GM19455 (cell line): ENCODE data around the gene MYO6.

Experiments used
- ATAC-seq: cut with Tn5 transposase; IDR thresholded peaks from one replicate; pipeline ENCODE4 v1.9.1; 2021; ENCODE audit not compliant: unreplicated experiment

Gene MYO6

GRCh38 chr6:75819776-75820487, 70.9 kb downstream of the MYO6 start:
- no peak for ATAC-seq

- ATAC-seq = no peak
These were observed 75.1 kb downstream of the MYO6 start for GRCh38 chr6:75824160-75824559.

GRCh38 chr6:75827163-75827562, 78.1 kb downstream of the MYO6 start:
- no peak for ATAC-seq

GRCh38 chr6:75830959-75831885, 82.2 kb downstream of the MYO6 start:
- ATAC-seq = peak; percentile 76

DNA sequence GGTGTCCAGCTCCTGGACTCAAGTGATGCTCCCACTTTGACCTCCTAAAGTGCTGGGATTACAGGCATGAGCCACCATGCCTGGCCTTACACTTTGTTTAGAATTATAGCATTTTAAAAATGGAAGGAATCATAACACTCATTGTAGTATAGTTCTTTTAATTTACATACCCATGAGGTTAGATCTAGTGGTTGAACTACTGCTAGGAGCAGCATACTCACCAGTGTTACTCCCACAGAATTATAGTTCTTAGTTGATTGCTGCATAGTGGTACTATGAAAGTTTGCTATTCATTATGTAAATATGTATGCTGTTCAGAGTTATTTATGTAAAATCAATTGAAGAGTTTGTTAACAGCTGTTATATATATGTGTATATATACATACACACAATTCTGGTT, 85.4 kb downstream of the MYO6 start:
- ATAC-seq = no peak

GRCh38 chr6:75842191-75842590, 93.2 kb downstream of the MYO6 start:
- ATAC-seq = no peak

GRCh38 chr6:75842732-75843131, 93.7 kb downstream of the MYO6 start:
- no peak for ATAC-seq

DNA sequence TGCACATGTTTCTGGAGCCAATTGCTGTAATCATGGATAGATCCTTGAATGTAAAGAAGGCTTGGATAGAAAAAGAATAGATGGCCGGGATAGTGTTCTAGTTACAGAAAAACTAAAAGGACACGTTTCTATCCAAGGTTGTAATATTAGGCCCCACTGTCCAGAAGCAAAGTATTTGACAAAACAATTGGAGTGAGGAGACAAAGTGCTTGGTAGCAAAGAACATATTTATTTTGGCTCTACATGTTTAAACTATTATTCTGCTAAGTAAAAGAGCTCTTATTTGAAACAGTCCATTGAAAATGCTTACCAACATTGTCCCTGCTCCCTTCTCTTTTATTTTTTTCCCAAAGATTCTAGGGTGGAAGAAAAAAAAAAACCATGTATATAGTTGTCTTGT, 94.4 kb downstream of the MYO6 start:
- no peak for ATAC-seq

GRCh38 chr6:75848274-75848673, 99.2 kb downstream of the MYO6 start:
- no peak for ATAC-seq

- ATAC-seq = no peak
These were observed 100.4 kb downstream of the MYO6 start for GRCh38 chr6:75849329-75850025.

DNA sequence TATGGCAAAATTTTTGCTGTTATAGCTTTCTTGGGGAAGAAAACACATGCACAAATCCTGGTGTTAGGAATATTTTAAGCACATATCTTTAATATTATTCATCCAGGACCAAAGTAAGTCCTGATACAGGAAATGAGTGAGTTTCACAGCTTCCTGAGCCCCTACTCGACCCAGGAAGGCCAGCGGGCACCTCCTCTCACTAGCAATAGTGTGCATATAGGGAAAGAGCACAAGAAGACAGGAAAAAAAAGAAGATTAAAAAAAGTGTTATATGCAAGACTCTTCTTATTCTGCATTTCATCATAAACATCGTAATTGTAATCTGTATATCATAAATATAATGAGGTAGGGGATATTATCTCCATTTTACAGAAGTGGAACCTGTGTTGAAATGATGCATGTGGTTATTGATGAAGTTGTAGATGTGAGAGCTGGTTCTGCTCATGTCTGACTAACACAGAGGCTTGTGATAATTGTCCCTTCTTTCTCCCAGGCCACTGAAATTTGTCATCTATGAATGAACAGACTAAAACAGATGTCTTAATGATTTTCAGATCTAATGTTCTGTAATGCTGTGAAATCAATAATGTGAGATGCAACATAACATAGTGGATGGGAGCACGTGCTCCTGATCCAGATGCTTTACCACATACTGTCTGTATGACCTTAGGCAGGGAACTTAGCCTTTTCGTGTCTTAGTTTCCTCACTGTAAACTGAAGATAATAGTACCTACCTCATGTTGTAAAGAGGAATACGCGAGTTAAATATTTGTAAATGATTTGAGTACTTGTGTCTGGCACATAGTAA, 101.2 kb downstream of the MYO6 start:
- no peak for ATAC-seq

- ATAC-seq = no peak
These were observed 103.7 kb downstream of the MYO6 start for GRCh38 chr6:75852721-75853120.

GRCh38 chr6:75853806-75854205, 104.8 kb downstream of the MYO6 start:
- no peak for ATAC-seq

DNA sequence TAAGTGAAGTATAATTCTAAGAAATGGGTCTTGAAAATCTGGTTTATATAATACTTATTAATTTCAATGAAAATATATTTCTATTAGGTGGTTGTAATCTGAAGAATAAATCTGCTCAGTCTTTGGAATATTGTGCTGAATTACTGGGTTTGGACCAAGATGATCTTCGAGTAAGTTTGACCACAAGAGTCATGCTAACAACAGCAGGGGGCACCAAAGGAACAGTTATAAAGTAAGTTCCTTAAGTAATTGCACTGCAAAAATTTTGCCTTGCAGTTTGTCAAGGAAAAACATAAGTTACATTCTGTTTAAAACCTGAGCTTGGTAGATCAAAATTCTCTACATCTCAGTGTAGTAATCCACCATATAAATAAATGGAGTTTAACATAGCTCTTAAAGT, 106.0 kb downstream of the MYO6 start:
- ATAC-seq = no peak

- ATAC-seq = no peak
These were observed 107.9 kb downstream of the MYO6 start for GRCh38 chr6:75856902-75857301.

GRCh38 chr6:75863001-75863400, 114.0 kb downstream of the MYO6 start:
- no peak for ATAC-seq

- no peak for ATAC-seq
These were observed 114.7 kb downstream of the MYO6 start for GRCh38 chr6:75863784-75864183.

GRCh38 chr6:75864446-75864845, 115.4 kb downstream of the MYO6 start:
- no peak for ATAC-seq

- no peak for ATAC-seq
These were observed 121.3 kb downstream of the MYO6 start for GRCh38 chr6:75870389-75870788.

DNA sequence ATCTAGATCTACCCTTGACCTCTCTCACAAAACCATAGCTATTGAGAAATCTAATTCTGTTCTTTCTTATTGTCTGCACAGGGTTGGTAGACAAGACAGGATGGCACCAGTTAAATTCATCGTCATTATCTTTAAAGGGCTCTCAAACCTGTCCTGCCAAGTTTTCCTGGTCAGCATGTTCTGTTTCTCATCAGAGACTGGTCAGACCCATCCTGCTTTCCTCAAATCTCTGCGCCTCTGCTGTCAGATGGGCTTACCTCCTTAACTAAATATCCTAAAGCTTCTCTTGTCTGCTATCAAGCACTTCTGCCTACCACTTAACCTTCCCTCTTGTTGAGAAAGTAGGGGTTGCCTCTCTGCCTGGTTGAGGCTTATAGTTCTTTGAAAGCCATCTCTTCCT, 125.2 kb downstream of the MYO6 start:
- no peak for ATAC-seq

- ATAC-seq = no peak
These were observed 127.1 kb downstream of the MYO6 start for GRCh38 chr6:75876152-75876551.
